ENCODE measurements around the gene PCSK2.

The PCSK2 gene

DNA sequence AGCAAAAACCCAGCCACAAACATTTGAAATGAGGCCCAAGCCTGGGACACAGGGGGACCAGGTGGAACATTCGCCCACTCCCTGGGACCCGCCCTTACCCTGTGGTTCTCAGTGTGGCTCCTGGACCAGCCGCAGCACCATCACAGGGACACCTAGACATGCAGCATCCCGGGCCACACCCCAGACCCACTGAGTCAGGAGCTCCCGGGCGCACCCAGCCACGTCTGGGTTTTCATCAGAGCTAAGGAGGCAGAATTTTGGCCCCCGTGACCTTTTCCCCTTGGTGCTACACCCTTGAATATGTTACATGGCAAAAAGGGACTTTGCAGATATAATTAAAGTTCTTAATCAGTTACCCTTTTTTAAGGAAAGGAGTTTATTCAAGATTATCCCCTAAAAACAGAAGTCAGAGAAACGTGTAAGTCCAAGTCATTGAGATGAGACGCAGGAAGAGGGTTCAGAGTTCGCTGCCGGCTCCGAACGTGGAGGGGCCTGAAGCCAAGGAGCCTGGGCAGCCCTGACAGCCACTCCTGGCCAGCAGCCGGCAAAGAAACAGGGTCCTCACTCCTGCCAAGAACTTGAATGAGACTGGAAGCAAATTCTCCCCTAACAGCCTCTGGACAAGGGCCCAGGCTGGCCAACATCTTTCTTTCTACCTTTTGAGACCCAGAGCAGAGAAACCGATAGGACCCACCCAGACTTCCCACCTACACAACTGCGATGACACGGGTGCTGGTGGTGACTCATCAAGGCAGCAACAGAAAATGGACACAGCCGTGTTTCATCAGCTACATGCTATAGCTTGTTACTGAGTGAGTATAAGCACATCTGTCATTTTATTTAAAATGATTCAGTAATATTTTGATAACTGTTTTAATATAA is 279.0 kb downstream of the PCSK2 start:
- in situ Hi-C loops (cut with HindIII; ENCODE audit: low pct_ligation_motif_present, low pct_unique_long_range_greater_than_20kb, low sequenced_read_pairs), result no loop called here
- DNase-seq, result no peak

DNA sequence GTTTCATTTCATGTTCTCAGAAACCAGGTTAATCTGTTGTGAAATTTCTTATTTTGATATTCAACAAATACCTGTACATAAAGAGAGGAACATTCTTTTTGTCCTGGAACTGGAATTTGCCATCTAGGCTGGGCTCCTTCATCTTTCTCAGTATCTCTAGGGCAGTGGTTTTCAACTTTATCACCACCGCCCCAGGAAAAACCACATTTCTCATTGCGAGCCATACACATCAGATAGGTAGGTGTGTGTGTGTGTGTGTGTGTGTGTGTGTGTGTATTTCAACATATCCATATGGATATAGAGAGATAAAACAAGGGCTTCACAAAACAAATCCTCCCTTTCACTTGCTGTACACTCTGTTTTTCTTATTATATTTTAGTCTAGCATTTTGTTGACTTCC is 280.2 kb downstream of the PCSK2 start:
- DNase-seq, result no peak
- in situ Hi-C loops (cut with HindIII; ENCODE audit: low pct_ligation_motif_present, low pct_unique_long_range_greater_than_20kb, low sequenced_read_pairs), result no loop called here

DNA sequence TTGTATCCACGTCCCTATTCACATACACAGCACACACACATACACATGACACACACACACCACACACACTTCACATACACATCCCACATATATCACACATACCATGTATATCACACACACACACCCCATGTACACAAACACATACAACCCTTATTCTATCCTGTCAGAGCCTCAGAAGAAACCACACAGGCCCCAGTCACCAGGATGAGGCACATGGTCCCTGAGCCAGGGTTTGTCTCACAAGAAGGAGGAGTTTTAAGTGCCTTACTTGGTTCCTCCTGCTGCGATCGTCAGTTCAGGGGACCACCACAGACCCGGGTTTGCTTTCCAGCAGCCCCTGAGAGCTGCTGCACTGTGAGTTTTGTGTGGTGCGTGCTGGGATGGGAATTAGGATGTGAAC is 280.7 kb downstream of the PCSK2 start:
- in situ Hi-C loops (cut with HindIII; ENCODE audit: low pct_ligation_motif_present, low pct_unique_long_range_greater_than_20kb, low sequenced_read_pairs), result no loop called here
- no peak for DNase-seq

DNA sequence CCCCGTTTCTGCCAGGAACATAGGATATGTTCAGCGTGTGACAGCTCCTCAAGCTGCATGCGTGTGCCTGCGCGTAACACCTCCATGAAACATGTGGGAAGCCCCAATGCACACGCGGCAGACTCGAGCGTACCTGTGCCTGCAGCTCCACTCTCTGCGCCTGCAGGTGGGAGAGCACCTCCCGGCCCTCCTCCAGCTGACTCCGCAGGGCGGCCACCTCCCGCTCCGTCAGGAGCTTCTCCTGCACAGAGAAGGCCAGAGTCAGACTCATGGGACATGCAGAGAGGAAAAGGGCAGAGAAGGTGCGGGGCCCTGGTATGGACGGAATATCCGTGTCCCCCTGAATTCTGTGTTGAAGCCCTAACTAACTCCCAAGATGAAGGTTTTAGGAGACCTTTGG is 281.9 kb downstream of the PCSK2 start:
- no peak for DNase-seq

DNA sequence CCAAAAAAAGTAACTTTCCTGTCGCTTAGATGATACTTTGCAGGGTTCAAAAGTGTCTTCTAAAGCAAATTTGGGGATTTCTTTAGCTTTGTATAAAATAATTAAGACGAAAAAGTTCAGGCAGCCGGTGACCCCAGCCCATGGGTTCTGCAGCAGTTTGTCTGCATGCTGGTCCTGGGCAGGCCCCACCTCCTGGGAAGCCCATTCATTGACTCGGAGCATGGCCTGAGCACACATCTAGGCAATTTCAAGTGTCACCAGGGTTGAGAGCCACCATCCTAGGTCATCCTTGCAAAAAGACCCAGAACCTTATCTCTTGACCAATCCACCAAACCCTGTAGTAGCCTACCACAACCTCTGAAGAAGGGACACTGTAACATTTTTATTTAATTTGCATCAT is 283.7 kb downstream of the PCSK2 start:
- DNase-seq, result no peak
- in situ Hi-C loops (cut with HindIII; ENCODE audit: low pct_ligation_motif_present, low pct_unique_long_range_greater_than_20kb, low sequenced_read_pairs), result no loop called here

More for the DNA sequence above, 281.9 kb downstream of the PCSK2 start:
- in situ Hi-C loops (cut with HindIII; ENCODE audit: low pct_ligation_motif_present, low pct_unique_long_range_greater_than_20kb, low sequenced_read_pairs), result no loop called here

DNA sequence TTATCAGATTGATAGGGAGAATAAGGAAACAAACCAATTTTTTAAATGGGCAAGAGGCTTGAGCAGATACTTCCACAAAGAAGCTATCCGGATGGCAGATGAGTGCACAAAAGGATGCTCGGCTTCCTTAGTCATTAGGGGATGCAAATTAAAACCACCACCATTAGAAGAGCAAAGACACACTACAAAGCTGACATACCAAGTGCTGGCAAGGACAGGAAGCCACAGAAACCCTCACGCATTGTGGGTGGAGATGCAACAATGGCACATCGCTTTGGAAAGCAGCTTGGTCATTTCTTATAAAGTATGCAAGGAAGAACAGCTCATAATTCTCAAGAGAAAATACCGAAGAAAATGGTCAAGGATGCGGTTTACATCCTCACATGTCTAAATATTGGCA is 284.6 kb downstream of the PCSK2 start:
- DNase-seq, result no peak
- in situ Hi-C loops (cut with HindIII; ENCODE audit: low pct_ligation_motif_present, low pct_unique_long_range_greater_than_20kb, low sequenced_read_pairs), result no loop called here

DNA sequence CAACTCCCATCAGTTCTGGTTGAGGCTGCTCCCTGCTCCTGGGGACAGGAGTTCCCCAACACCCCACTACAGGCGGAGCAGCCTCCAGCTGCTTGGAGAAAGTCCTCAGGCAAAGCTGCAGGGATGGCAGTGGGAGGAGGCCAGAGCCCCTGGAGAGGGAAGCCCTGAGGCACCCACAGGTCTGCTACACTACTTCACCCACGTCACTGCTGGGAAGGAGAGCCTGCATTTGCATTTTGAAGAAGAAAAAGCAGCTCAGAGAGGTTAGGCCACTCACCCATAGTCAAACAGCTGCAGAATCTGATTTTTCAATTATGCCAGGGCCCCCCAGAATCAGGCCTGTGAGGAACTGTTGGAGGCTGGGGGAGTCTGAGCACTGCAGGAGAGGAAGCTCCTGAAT is 287.1 kb downstream of the PCSK2 start:
- in situ Hi-C loops (cut with HindIII; ENCODE audit: low pct_ligation_motif_present, low pct_unique_long_range_greater_than_20kb, low sequenced_read_pairs), result no loop called here
- DNase-seq, result no peak

DNA sequence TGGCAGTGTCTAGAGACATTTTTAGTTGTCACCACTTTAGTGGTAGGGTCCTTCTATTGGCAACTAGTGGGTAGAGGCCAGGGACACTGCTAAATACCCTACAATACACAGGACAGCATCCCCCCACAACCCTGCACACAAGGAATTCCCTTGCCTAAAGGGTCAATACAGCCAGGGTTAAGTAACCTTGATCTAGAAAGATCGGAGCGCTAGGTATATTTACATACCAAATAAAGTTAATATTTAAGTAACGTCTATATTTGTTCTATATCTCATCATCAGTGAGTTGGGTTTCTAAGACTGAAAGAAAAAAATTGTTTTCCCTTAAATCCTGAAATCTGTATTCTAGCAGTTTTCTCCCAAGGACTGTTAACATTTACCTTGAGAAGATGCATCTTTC is 288.2 kb downstream of the PCSK2 start:
- DNase-seq, result no peak
- in situ Hi-C loops (cut with HindIII; ENCODE audit: low pct_ligation_motif_present, low pct_unique_long_range_greater_than_20kb, low sequenced_read_pairs), result no loop called here

DNA sequence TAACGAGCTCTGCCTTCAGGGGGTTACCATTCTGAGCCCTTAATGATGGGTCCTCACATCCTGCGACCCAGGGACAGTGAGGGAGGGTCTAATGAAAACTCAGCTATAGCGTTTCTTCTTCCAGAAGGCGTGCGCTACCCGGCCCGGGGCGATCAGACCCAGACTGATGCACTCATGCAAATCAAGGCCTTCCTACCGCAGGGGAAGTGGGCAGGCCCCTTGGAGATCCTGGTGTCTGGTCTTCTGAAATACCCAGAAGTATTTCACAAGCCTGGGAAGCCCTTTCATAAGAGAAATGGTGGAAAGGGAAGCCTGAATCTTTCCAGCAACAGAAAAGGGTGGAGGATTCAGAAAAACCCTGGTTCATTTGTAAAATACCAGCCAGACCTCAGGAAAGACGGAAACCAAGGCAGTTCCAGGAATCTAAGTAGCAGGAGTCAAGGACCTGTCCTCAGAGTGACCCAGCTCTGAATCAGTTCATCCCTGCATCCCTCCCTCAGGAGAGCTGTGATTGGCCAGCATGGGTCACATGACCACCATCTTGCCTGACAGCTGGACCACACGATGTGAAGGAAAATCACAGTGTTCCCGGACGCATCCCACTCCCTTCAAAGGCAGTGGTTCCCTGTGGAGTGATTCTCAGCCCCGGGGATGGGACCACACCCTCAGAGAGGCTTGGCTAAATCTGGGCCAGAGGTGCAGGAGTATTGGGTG is 291.7 kb downstream of the PCSK2 start:
- no peak for DNase-seq
- in situ Hi-C loops (cut with HindIII; ENCODE audit: low pct_ligation_motif_present, low pct_unique_long_range_greater_than_20kb, low sequenced_read_pairs), result no loop called here

DNA sequence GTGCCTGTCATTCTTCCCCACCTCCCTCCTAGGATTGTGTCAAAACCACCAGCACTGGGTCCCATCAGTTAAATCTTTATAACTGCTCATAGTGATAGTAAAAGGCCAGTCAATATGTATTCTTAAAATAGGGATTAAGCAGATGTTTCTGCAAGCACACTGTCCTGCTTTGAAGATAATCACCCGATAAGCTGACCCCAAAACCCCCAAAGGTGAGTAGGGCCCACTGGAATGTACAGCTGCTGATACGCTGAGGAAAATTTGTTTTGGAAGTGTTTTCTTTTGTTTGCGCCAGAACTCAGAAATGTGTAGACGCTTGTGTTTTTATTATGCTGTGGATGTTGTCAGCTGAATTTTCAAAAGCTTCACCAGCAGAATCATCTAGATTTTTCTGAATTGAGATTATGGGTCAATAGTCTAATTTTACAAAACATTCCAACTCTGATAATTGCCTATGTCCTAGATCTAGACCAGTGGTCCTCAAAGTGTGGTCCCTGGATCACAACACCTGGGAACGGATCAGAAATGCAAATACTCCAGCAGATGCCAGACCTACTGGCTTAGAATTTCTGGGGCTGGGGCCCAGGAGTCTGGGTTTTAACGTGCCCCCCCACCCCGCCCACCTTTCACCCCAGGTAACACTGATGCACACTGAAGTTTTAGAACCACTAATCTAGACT is 292.9 kb downstream of the PCSK2 start:
- in situ Hi-C loops (cut with HindIII; ENCODE audit: low pct_ligation_motif_present, low pct_unique_long_range_greater_than_20kb, low sequenced_read_pairs), result no loop called here
- no peak for DNase-seq

DNA sequence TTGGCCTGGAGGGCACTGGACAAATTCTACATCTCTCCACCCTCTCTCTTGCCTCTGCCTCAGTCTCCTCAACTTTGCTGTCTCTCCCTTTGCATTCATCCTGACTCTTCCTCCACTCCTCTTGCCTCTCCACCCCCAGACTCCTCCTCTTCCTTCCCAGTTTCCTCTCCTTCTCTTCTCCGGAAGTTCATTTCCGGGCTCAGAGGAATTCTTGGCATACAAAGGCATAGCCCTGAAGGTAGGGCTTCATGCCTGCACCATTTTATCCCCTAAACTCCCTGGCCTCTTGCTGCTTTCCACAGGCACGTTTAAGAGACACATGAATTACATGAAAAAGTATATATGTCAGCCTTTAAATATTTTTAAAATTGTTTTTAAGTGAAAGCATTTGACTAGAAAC is 293.7 kb downstream of the PCSK2 start:
- no peak for DNase-seq
- in situ Hi-C loops (cut with HindIII; ENCODE audit: low pct_ligation_motif_present, low pct_unique_long_range_greater_than_20kb, low sequenced_read_pairs), result no loop called here

DNA sequence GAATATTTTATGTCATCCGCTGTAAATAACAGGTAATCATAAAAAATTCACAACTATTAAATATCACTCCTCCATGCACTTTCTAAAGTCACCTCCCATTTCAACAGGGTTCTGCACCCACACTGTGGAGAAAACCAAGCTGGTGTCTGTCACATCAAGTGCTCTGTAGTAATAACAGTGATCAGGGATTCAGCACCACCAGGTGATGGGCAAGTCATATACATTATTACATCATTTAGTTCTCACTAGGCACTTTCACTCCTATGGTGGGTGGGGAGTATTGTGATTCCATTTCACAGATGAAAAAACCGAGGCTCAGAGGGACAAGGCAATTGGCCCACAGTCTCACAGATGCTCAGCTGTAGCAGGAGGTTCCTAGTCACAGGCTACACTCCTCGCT is 295.7 kb downstream of the PCSK2 start:
- DNase-seq, result no peak
- in situ Hi-C loops (cut with HindIII; ENCODE audit: low pct_ligation_motif_present, low pct_unique_long_range_greater_than_20kb, low sequenced_read_pairs), result no loop called here

DNA sequence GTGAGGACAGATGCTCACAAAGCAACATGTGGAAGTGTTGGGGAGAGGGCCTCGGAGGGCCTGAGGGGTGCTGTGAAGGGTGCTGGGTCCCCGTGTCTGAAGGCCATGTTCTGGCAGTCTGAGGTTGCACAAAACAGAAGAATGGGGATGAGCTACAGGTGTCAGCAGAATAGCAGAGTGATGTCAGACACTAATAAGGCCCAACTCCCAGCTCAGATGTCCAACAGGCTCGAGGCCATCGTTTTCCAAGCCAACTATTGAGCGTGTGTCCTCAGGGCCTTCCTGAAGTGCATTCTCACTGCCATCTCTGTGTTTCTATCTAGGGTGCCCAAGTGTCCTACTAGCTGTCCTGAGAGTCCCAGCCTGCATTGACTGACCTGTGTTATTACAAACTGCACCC is 296.5 kb downstream of the PCSK2 start:
- in situ Hi-C loops (cut with HindIII; ENCODE audit: low pct_ligation_motif_present, low pct_unique_long_range_greater_than_20kb, low sequenced_read_pairs), result no loop called here
- no peak for DNase-seq

DNA sequence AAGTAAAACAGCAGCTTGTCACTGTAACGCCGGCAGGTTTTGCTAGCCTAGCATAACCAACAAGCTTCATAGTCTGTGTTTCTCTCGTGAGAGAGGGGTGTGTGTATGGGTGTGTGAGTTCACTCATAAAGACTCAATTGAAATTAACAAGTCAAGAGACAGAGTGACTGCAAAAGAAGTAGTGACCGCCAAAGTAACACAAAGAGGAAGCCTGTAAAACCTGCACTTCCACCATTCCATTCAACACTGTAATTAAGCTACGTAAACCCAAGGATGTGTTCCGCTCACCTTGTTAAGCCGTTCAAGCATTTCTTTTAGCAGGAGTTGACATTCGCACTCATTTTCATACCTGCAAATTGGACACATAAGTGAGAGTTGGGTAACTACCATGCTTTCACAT is 297.7 kb downstream of the PCSK2 start:
- no peak for DNase-seq
- in situ Hi-C loops (cut with HindIII; ENCODE audit: low pct_ligation_motif_present, low pct_unique_long_range_greater_than_20kb, low sequenced_read_pairs), result no loop called here

DNA sequence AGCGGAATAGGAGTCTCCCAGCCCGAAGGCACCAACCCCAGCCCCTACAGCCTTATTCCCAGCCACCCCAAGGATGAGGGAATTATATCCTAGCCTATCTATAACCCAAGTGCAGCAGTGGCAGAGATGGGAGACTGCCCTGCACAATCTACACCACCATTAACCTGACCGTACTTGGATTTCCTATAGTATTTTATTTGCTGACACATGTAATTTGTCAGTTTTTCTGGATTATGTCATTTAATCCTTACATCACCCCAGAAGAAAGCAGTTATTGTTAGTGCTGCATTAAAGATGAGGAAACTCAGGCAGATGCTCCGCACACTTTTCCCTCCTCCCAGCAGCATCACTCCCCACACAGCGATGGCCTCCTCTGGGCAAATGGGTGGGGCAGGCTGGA is 298.3 kb downstream of the PCSK2 start:
- no peak for DNase-seq
- in situ Hi-C loops (cut with HindIII; ENCODE audit: low pct_ligation_motif_present, low pct_unique_long_range_greater_than_20kb, low sequenced_read_pairs), result no loop called here

DNA sequence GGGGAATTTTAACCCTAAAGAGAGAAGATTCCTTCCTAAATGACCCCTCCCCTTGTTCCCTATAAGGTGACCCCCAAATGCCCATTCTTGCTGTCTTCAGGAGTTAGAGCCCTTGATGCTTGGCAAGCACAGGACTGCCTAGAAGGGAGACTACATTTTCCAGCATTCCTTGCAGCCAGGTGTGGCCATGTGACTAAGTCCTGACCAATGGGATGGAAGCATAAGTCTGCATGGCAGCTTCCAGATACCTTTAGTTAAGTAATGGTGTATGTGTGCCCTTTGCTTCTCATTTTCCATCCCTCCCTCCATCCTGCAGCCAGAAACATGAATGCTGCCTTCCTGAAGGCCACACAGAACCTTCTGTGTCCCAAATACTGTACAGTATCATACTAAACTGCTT is 298.8 kb downstream of the PCSK2 start:
- DNase-seq, result peak; percentile 23
- in situ Hi-C loops (cut with HindIII; ENCODE audit: low pct_ligation_motif_present, low pct_unique_long_range_greater_than_20kb, low sequenced_read_pairs), result no loop called here

DNA sequence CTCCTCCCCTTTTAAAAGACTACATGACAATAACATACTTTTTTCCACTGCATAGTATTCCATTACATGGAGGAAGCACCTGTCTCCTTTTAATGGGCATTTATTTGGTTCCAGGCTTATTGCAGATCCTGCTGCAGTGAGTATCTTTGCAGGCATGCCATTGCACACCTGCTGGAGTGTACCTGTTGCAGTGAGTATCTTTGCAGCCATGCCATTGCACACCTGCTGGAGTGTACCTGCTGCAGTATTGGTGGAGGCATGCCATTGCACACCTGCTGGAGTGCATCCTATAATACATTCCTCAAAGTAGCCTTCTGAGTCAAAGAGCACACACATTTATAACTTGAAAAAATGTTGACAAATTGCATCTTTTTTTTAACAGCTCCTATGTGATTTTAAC is 302.7 kb downstream of the PCSK2 start:
- DNase-seq, result no peak
- in situ Hi-C loops (cut with HindIII; ENCODE audit: low pct_ligation_motif_present, low pct_unique_long_range_greater_than_20kb, low sequenced_read_pairs), result no loop called here

DNA sequence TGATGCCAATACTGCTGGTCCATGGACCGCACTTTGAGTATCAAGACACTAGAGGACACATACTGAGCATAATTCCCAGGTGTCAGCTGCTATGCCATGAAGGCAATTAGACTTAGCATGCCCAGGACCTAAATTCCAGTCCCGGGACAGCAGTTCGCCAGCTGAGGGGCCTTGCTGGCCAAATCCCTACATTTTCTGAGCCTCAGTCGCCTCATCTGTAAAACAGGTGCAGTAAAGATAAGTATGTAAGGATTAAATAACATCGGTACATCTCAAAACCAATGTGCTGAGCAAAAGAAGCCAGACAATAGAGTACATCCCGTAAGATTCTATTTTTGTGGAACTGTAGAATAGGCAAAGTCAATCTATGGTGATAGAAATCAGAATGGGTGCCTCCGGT is 303.3 kb downstream of the PCSK2 start:
- no peak for DNase-seq
- in situ Hi-C loops (cut with HindIII; ENCODE audit: low pct_ligation_motif_present, low pct_unique_long_range_greater_than_20kb, low sequenced_read_pairs), result no loop called here
